NCI-H2107 treated with DMSO at 0.1 percent for 48 hours (cell line): ENCODE measurements around the gene HES5.

Source experiments
- DNase-seq: peaks from one replicate; lab custom pipeline; 2025; ENCODE audit not compliant: unreplicated experiment; lab: John Stamatoyannopoulos, UW

HES5 gene

GRCh38 chr1:2480236-2480985 is 49.7 kb downstream of the HES5 start:
- no peak for DNase-seq

DNA sequence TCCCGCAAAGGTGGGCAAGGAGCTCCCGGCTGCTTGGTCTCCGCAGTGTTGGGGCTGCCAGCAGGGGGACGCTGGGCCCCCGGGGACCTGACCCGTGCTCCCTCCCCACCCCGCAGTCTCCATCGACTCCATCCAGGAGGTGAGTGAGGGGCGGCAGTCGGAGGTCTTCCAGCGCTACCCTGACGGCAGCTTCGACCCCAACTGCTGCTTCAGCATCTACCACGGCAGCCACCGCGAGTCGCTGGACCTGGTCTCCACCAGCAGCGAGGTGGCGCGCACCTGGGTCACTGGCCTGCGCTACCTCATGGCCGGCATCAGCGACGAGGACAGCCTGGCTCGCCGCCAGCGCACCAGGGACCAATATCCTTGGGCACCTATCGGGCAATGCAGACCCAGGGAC is 50.4 kb downstream of the HES5 start:
- DNase-seq: no peak

GRCh38 chr1:2479186-2479585 is 50.9 kb downstream of the HES5 start:
- DNase-seq: no peak
